GM18499 (cell line): ENCODE data around the gene MRPL51.

Source experiments
- ATAC-seq: cut with Tn5 transposase; IDR thresholded peaks from one replicate; pipeline ENCODE4 v1.9.1; 2021; ENCODE audit warnings: moderate number of reproducible peaks; ENCODE audit not compliant: insufficient read depth, unreplicated experiment

Gene MRPL51

DNA sequence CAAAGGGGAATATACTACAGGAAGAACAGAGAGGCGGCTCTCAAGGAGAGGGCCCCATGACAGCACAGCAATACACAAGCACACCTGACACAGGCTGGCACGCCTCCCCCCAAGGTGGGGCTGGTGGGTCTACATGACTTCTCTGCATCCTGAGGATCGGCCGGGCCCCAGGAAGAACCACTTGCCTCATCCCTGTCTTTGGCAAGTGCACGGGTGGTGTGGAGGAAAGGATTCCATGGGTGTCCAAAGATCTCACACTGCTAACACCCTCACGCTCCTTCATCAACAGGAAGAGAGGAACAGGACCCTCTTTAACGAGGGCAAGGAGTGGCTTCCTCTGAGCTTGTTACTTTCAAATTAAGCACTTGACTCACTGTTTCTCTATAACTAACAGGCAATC, 29.8 kb downstream of the MRPL51 start:
- ATAC-seq, result no peak

DNA sequence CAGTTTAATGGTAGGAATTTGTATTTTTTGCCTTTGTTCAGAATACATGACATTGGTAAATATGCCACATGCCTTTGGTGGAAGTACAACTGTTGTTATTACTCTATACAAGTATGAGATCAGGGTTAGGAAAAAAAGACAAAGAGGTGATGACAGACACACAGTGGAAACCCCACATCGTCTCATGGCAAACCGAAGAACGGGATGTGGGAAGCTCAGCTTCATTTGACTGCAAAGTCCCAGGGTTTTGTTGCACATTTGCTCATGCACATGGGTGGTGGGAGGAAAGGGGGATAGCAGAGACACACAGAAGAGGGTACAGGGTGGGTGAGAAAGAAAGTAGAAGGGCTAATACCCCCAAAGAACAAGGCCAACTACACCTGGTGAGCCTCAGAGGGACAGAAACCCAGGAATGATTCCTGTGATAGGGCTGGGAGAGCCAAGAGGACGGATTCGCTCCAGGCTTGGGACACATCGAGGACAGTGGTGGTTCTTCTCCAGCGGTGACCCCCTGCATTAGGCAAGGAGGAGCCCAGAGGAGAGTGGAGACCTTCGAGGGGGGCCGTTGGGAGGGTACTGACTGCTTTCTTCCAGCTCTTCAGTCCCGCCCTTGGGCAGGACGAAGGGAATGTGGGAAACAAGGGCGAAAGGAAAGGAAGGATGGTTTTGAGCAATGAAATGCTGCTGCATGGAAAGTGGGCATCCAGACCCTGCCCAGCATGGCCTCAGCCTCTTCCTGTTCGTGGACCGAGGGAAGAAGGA, 30.6 kb downstream of the MRPL51 start:
- ATAC-seq, result no peak

DNA sequence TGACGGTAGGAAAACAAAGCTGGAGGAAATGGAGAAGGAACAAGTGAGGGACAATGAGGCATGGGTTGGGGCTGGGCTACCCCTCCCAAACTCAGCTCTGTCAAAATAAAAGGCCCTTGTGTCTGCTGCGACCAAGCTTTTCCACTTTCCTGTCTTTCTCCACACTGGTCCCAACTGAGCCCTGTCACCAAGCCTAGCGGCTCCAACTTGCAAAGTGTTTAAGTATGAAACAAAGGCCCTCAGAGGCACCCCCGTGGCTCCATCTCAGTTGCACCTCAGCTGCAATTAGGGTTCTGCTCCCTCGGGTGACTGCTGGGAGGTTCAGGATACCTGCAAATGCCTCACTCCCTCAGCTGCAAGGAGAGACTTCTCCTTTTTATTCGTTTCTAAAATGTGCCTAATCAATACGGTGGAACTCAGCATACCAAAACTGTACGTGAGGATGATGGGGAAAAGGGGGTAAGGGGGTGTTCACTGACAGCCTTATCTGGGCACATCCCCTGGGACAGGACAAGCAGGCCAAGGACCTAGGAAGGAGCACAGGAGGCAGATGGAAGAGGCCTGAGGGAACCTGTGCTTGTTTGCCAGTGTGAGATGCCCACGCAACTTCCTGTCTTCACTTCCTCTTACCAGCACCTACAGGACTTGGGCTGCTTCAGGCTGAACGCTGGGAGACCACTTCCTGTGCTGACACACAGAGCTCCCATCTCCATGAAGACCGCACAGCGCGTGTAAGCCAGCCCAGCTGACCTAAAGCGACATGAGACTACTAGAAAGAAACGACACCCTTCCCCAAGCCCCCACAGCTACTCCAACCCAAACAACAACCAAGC, 31.4 kb downstream of the MRPL51 start:
- no peak for ATAC-seq

DNA sequence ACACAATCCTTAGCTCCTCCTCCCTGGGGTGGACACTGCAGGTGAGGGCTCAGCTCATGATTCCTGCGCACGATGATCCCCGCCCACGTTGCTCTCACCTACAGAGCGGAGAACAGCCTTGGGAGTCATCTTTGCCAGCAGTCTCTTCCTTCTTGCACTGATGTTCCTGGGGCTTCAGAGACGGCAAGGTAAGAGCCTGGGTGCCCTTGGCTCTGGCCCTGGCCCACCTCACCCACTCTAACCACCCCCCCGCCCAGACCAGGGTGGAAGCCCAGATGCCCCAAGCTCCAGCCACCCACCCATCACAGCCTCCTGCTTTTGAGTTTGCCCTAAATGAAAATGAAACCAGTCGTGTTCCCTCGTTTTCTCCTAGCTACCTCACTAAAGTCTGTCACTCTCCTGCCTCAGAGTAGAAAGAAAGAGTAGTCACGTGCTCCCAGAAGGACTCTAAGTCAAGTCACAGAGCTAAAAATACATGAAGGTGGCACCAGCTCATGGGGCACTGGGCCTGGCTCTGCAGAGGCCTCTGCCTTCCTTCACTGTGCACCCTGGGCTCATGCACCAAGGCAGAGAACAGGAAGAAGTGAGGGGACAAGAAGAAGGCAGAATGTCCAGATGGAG, 32.2 kb downstream of the MRPL51 start:
- no peak for ATAC-seq

DNA sequence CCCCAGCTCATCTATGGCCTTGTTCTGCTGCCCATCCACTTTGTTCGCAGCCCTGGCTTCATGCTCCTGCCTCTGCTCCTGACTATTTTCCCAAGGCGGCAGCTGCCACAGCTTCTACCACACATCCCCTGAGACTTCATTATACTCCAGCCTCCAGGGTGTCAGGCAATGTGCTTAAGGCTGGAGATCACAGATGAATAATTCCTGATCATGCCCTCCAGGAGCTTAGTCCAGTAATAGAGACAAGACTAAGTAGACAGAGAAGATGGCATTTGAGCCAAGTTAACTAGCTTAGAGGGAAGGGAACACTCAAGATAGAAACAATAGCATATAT, 34.1 kb downstream of the MRPL51 start:
- ATAC-seq, result no peak

DNA sequence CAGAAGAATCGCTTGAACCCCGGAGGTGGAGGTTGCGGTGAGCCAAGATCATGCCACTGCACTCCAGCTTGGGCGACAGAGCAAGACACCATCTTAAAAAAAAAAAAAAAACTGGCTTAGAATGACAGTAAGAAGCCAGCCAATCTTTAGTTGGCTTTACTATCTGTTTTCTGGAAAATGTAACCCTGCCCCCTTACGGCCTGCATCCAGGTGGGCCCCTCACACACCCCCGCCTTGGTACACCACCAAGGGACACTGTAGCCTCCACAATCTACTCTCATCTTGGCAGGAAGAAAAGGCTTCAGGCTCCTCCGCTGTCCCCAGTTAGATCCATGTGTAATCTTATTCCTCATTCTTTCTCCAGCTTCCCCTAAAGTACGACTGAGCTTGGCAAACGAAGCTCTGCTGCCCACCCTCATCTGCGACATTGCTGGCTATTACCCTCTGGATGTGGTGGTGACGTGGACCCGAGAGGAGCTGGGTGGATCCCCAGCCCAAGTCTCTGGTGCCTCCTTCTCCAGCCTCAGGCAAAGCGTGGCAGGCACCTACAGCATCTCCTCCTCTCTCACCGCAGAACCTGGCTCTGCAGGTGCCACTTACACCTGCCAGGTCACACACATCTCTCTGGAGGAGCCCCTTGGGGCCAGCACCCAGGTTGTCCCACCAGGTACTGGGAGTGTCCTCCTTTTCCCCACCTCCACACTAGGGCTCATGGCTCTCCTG, 34.6 kb downstream of the MRPL51 start:
- ATAC-seq, result no peak

DNA sequence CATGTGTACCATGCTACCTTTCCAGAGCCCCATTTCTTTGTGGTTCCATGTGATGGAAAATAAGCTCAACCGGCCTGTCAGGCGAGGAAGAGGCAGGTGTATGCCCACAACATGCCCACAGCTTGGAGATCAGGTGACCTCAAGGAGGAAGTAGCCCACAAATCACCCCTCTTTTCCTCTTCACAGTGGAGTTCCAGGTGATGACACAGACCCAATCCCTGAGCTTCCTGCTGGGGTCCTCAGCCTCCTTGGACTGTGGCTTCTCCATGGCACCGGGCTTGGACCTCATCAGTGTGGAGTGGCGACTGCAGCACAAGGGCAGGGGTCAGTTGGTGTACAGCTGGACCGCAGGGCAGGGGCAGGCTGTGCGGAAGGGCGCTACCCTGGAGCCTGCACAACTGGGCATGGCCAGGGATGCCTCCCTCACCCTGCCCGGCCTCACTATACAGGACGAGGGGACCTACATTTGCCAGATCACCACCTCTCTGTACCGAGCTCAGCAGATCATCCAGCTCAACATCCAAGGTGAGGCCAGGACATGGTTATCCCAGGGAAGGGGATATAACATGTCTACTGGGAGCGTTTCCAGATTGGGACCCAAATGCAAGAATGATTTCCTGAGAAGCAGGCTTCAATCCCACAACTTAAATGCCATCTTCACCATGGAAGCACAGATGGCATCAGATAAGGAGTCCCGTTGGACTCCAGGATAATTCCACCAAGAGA, 35.7 kb downstream of the MRPL51 start:
- ATAC-seq, result no peak

DNA sequence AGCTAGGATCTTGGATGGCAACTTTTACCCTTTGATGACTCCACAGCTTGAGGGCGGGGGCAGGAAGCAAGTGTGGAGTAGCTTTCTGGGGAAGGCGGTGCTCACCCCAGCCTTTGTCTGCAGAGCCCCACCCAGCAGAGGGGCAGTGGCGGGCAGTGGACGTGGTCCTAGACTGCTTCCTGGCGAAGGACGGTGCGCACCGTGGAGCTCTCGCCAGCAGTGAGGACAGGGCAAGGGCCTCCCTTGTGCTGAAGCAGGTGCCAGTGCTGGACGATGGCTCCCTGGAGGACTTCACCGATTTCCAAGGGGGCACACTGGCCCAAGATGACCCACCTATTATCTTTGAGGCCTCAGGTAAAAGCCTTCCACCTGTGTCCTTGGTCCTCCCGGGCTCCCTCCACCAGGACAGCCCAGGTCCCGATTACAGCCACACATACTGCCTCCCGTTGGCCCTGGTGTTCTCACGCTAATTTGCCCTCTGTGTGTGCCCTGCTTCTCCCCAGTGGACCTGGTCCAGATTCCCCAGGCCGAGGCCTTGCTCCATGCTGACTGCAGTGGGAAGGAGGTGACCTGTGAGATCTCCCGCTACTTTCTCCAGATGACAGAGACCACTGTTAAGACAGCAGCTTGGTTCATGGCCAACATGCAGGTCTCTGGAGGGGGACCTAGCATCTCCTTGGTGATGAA, 40.0 kb downstream of the MRPL51 start:
- ATAC-seq, result no peak

DNA sequence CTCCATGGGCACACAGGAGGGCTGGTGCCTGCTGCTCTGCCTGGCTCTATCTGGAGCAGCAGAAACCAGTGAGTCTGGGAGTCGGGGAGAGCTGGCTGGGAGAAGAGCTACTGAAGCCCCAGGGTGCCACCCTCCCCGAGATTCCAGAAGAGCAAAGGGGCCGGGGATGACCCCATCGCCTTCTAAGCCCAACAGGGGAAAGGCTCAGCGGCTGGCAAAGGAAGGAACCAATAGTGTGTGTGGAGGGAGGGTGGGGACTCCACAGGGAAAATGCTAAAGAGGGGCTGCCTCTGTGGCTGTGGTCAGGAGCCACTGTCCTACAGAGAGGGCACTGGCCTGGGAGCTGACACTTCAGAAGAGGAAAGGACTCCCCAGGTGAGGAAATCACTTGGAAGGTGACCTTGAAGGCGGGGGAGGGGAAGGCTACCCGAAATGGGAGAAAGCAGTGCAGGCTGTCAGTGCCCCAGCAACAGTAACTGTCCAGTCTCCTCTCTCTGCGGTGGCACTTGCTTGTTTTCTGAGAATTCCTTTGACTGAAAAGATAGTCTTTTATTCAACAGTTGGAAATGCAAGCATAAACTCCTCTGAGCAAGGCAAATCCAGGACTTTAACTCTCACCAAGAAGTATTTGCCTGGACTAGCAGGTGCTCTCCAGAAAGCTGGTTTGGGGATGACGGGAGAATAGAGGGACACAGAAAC, 40.7 kb downstream of the MRPL51 start:
- ATAC-seq, result no peak

DNA sequence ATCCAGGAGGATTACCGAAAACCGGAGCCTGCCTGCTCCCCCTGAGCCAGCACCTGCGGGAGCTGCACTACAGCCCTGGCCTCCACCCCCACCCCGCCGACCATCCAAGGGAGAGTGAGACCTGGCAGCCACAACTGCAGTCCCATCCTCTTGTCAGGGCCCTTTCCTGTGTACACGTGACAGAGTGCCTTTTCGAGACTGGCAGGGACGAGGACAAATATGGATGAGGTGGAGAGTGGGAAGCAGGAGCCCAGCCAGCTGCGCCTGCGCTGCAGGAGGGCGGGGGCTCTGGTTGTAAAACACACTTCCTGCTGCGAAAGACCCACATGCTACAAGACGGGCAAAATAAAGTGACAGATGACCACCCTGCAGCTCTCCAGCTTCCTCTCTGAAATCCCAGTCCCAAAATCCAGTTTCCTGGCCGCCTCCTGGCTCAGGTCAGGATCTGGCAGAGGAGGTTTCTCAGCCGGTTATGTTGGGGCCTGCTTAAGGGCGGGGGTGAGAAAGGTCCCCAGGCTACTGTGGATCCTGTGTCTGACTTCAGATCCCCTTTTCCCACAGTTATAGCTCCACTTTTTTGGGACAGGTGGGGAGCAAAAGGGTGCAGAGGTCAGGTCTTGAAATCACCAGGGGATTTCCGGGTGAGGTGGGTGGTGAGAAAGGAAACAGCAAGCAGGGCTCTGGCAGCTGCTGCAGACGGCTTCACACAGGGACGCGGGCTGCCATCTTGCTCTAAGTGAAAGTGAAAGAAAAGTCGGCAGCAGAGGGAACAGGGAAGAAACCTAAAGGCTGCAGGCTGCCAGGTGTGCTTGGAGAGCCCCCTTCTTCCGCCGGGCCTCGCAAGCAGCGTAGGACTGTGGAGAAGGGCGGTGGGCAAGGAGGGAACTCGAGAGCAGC, 41.5 kb downstream of the MRPL51 start, which contains the start of gene TAPBPL:
TAPBPL (plus strand) TSS at position 695 of the 897 bp plus-strand sequence. CDS start 207 bp downstream, outside the sequence.
- no peak for ATAC-seq

DNA sequence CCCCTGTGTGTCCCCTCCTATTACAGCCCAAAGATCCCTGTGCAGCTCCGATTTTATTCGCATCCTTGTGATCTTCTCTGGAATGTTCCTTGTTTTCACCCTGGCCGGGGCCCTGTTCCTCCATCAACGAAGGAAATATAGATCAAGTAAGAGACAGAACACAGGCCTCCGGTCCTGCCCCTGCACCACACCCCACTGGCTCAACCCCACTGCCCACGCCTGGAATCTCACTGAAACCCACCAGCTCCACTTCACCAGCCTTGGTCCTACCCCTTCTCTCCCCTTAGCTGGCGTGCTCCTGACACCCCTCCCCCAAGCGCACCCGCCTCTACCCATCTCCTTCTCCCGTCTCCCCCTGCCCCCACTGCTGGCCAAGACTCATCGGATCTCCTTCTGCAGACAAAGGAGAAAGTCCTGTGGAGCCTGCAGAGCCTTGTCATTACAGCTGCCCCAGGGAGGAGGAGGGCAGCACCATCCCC, 42.2 kb downstream of the MRPL51 start:
- no peak for ATAC-seq

DNA sequence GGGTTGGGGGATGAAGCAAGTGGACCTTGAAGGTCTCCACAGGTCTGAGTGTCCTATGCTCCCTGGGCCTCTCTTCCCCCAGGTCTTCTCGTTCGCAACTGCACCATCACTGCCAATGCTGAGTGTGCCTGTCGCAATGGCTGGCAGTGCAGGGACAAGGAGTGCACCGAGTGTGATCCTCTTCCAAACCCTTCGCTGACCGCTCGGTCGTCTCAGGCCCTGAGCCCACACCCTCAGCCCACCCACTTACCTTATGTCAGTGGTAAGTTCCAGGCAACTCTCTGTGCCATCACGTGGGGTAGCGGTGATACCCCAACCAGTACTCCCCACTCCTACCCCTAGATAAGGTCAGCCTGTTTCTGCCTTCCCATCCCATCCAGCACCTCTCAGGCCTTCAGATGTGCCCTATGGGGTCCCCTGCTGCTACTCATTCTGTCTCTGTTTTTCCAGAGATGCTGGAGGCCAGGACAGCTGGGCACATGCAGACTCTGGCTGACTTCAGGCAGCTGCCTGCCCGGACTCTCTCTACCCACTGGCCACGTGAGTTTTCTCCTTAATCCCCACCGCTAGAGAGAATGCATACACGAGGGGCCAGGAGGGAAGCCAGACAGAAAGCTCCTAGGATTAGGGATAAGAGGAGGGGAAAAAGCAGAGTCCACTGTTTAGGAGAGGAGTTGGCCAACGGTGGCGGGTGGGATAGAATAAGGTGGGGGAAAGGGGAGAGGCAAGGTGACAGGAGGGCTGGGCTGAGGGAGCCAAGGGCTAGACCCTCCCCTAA, 42.8 kb downstream of the MRPL51 start:
- ATAC-seq, result no peak

DNA sequence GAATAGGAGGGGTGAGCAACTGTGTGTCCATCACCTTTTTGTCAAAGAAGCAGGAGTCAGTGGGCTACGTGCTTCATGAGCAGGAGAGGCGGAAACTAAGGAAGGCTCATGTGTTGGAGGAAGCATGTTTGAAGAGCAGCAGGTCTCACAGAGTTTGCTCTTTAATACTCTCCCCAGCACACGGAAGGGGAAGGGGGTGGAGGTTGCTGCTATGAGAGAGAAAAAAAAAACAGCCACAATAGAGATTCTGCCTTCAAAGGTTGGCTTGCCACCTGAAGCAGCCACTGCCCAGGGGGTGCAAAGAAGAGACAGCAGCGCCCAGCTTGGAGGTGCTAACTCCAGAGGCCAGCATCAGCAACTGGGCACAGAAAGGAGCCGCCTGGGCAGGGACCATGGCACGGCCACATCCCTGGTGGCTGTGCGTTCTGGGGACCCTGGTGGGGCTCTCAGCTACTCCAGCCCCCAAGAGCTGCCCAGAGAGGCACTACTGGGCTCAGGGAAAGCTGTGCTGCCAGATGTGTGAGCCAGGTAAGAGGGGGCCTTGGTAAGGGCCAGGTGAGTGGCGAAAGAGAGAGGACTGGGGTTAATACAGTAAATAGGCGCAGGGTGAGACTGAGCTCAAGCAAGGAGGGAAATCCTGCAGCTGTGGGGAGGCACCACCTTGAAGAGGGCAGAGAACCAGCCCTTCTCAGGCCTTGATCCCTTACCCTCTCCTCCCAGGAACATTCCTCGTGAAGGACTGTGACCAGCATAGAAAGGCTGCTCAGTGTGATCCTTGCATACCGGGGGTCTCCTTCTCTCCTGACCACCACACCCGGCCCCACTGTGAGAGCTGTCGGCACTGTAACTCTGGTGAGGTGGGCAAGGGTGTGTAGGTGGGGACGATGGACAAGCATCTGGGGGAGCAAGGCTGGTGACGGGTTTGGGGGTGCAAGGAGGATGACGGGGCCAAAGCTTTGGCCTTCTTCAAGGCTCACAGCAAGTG, 48.1 kb downstream of the MRPL51 start, which contains the start of gene CD27:
CD27 (plus strand) TSS at position 252 of the 985 bp plus-strand sequence; CDS start at position 393, 141 bp downstream.
- no peak for ATAC-seq

DNA sequence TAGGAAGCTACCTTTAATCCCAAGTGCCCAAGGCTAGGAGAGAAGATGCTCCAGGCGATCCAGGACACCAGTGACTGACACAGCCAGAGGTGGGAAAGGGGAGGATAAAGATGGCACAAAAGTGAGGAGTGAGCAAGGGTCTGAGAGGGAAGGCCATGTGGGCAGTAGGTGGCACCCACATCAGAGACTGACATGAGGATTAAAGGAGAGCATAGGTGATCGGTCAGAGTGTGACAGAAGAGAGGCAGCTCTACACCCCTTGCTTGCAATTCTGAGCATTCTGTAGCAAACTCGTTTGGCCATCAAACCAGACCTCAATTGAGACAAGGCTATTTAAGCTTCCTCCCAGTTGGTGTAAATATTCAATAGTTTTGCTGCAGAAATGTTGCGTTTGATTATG, 49.0 kb downstream of the MRPL51 start:
- ATAC-seq, result no peak

DNA sequence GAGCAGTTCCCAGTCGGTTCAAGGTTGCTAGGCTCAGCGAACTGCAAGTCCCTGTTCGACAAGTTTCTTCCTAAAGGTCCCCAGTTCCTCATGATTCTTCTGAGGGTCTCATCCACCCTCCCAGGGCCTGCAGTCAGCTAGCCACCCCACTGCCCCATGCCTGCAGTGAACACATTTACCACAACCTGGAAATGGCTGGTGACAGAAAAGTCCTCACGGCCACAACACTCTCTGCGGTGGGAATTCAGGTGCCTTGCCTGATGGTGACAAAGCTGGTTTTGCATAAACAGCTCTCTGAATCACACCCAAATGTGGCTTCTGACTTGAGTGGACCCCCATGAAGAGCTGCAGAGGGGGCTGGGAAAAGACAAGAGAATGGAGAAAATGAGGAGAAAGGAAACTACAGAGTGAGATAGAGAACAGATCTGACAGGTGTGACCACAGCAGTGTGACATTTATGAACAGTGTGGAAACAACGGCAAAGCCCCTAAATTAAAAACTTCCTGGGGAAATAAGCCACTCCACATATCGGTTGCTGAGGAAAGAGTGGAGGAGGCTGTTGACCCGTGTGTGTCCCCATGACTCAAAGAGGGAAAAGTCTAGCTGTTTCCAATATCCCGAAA, 49.6 kb downstream of the MRPL51 start:
- no peak for ATAC-seq
